Panc1 (cell line): ENCODE data around the gene B4GALT3. TPM values are rescaled to one million over a fixed set of nuclear protein-coding genes. Genes with fewer than 3 reads are reported as not detected.

Source experiments
- ATAC-seq: fragments of 200-7000 bp; cut with Tn5 transposase; 2 replicates; pipeline ENCODE4 v1.9.1; 2020; ENCODE audit warnings: mild to moderate bottlenecking, moderate library complexity
- BruUV-seq: library from RNA; stranded (reverse); fragments of 400-500 nt; replicated peaks from 2 replicates; lab custom pipeline; 2021; lab: Mats Ljungman, UMichigan
- CTCF ChIA-PET: fragments of 300-600 bp; sonication (Branson Sonifier 250); formaldehyde crosslinking; loops from one replicate; lab custom pipeline; 2022; ENCODE audit warnings: antibody characterized with exemption; lab: Charles Lee
- POLR2A ChIA-PET: fragments of 300-600 bp; sonication (Branson Sonifier 250); formaldehyde crosslinking; loops from one replicate; lab custom pipeline; 2022; ENCODE audit warnings: antibody characterized with exemption; lab: Charles Lee
- DNase-seq: peaks from one replicate; pipeline ENCODE4 v3.0.0-alpha.2; 2010; ENCODE audit warnings: low read depth, low spot score
- H3K27ac ChIP-seq: 2 replicates; pipeline ENCODE4 v1.5.1; 2011; ENCODE audit warnings: mild to moderate bottlenecking, low read length, inconsistent platforms
- H3K27me3 ChIP-seq: fragments of 200-500 bp; sonication (Bioruptor generic); 2 replicates; pipeline ENCODE4 v1.6.0; 2014; ENCODE audit warnings: low read length, inconsistent platforms; ENCODE audit not compliant: control insufficient read depth, insufficient read depth
- H3K36me3 ChIP-seq: fragments of 200-500 bp; sonication (Bioruptor generic); 2 replicates; pipeline ENCODE4 v1.5.1; 2014; ENCODE audit warnings: inconsistent platforms, mild to moderate bottlenecking, low read length, moderate library complexity; ENCODE audit not compliant: control insufficient read depth, insufficient read depth
- H3K4me1 ChIP-seq: 2 replicates; pipeline ENCODE4 v1.5.1; 2011; ENCODE audit warnings: inconsistent platforms, mild to moderate bottlenecking, low read length, moderate library complexity; ENCODE audit not compliant: control insufficient read depth, insufficient read depth
- H3K4me3 ChIP-seq, 2 experiments: 2 replicates each; pipeline ENCODE4 v1.5.1; 2011 to 2012; ENCODE audit warnings: low read depth in 2 of 2, low read length in 2 of 2, mild to moderate bottlenecking in 2 of 2, inconsistent platforms in 1 of 2, moderate library complexity in 1 of 2
- H3K9me3 ChIP-seq: fragments of 200-500 bp; sonication (Bioruptor generic); 2 replicates; pipeline ENCODE4 v1.5.1; 2014; ENCODE audit warnings: low read depth, mild to moderate bottlenecking, inconsistent platforms, low read length, moderate library complexity; ENCODE audit not compliant: control insufficient read depth, insufficient read depth
- POLR2AphosphoS5 ChIP-seq: IDR thresholded peaks from 2 replicates; pipeline ENCODE4 v1.6.1; 2012; ENCODE audit warnings: mild to moderate bottlenecking, low read depth, low read length, moderate library complexity
- SIN3A ChIP-seq: IDR thresholded peaks from 2 replicates; pipeline ENCODE4 v1.6.1; 2012; ENCODE audit warnings: low read depth, mild to moderate bottlenecking, low read length, moderate library complexity, borderline replicate concordance; ENCODE audit not compliant: insufficient read depth
- TCF7L2 ChIP-seq: IDR thresholded peaks from 2 replicates; pipeline ENCODE4 v1.6.1; 2011; ENCODE audit warnings: mild to moderate bottlenecking, low read depth, low read length, inconsistent platforms
- in situ Hi-C: cut with HindIII; loops from 2 replicates; pipeline ENCODE4 v1.10.0; 2016; ENCODE audit warnings: low sequenced_read_pairs, low pct_unique_long_range_greater_than_20kb
- intact Hi-C: fragments of 100-400 bp; cut with micrococcal nuclease; formaldehyde crosslinking; loops from one replicate; pipeline ENCODE4 v1.10.0; 2022; ENCODE audit not compliant: unreplicated experiment
- total RNA-seq: library from RNA; stranded (reverse); gene quantifications from one replicate; pipeline ENCODE4 v1.2.1, GENCODE V29; 2021; ENCODE audit not compliant: unreplicated experiment
- TF ChIP-seq, protein P1 (sequence below): fragments of 450-650 bp; IDR thresholded peaks from 2 replicates; pipeline ENCODE4 v1.5.1; 2017; ENCODE audit warnings: mild to moderate bottlenecking
- TF ChIP-seq, protein P2 (sequence below), 2 experiments: IDR thresholded peaks; 2 replicates each; pipeline ENCODE4 v1.6.1; 2011 to 2012; ENCODE audit warnings: low read depth in 2 of 2, control low read depth in 1 of 2, low read length in 1 of 2, mild to moderate bottlenecking in 1 of 2, moderate library complexity in 1 of 2; ENCODE audit not compliant: insufficient read depth in 1 of 2

B4GALT3 gene
- total RNA-seq, 1 experiment from 2014 or later = 28.6 TPM

DNA sequence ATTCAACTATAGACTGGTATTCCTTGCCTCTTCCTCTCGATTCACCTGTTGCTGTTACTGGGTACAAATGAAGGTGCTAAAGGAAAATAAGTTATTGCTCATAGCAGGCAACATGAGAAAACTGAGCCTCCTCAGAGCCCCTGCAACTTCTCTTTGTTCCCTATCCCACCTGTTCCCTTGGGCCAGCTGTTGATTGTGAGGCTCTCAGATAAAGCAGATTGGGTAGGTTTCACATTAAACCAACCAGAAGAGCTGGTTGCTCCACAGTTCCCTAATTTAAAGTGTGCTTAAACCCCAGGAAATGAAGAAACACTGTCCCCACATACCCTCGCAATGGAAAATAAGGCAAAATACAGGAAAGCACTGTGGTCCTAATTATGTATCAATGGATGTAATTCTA lies 49.7 kb downstream of the B4GALT3 start:
- H3K27ac ChIP-seq = no peak overlapping the region
- H3K4me1 ChIP-seq = peaks cover 14% of the 10 kb centered on the region
- in situ Hi-C loops (no loop called here), intact Hi-C loops (no loop called here)
- no peak overlapping the region for H3K4me3 ChIP-seq
- DNase-seq (no peak), ATAC-seq (no peak)
- H3K36me3 ChIP-seq = peaks cover 19% of the 10 kb centered on the region
- ChIA-PET POLR2A (no interaction called here), CTCF (interaction anchor here (0.6 kb wide), 1 partner anchor 38 kb away, joined by 3 read pairs; the partner anchor contains the start of gene NECTIN4)
- no TSS peak for BruUV-seq
- no peaks in the 10 kb centered on the region for H3K9me3 ChIP-seq
- no peaks in the 10 kb centered on the region for H3K27me3 ChIP-seq
- no peak for TF ChIP-seq TCF7L2
- TF ChIP-seq, protein P1, sequence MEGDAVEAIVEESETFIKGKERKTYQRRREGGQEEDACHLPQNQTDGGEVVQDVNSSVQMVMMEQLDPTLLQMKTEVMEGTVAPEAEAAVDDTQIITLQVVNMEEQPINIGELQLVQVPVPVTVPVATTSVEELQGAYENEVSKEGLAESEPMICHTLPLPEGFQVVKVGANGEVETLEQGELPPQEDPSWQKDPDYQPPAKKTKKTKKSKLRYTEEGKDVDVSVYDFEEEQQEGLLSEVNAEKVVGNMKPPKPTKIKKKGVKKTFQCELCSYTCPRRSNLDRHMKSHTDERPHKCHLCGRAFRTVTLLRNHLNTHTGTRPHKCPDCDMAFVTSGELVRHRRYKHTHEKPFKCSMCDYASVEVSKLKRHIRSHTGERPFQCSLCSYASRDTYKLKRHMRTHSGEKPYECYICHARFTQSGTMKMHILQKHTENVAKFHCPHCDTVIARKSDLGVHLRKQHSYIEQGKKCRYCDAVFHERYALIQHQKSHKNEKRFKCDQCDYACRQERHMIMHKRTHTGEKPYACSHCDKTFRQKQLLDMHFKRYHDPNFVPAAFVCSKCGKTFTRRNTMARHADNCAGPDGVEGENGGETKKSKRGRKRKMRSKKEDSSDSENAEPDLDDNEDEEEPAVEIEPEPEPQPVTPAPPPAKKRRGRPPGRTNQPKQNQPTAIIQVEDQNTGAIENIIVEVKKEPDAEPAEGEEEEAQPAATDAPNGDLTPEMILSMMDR = no peak
- TF ChIP-seq, protein P2, sequence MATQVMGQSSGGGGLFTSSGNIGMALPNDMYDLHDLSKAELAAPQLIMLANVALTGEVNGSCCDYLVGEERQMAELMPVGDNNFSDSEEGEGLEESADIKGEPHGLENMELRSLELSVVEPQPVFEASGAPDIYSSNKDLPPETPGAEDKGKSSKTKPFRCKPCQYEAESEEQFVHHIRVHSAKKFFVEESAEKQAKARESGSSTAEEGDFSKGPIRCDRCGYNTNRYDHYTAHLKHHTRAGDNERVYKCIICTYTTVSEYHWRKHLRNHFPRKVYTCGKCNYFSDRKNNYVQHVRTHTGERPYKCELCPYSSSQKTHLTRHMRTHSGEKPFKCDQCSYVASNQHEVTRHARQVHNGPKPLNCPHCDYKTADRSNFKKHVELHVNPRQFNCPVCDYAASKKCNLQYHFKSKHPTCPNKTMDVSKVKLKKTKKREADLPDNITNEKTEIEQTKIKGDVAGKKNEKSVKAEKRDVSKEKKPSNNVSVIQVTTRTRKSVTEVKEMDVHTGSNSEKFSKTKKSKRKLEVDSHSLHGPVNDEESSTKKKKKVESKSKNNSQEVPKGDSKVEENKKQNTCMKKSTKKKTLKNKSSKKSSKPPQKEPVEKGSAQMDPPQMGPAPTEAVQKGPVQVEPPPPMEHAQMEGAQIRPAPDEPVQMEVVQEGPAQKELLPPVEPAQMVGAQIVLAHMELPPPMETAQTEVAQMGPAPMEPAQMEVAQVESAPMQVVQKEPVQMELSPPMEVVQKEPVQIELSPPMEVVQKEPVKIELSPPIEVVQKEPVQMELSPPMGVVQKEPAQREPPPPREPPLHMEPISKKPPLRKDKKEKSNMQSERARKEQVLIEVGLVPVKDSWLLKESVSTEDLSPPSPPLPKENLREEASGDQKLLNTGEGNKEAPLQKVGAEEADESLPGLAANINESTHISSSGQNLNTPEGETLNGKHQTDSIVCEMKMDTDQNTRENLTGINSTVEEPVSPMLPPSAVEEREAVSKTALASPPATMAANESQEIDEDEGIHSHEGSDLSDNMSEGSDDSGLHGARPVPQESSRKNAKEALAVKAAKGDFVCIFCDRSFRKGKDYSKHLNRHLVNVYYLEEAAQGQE (IDR thresholded peaks at IDR 0.05; ENCODE audit: insufficient read depth in 1 of 2, low read depth in 2 of 2, low read length in 1 of 2) = no peak
- no peak for TF ChIP-seq POLR2AphosphoS5
- no peak for TF ChIP-seq SIN3A

DNA sequence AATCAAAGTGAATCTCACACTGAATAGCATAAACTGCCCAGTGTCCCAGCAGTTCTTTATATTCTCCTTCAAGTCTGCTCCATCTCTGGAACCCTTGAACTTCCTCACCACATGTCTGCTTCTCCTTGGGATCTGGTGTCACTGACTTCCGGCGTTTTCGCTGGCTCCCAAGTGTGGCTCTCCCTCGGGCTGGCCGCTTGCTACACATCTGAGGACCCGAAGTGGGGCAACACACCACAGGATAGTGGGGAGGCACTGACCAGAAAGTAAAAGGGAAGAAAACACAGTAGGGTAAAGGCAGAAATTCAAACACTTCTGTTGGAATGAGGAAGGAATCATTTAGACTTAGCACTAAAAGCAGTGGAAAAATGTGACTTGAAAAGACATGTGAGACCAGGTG lies 54.3 kb downstream of the B4GALT3 start:
- TF ChIP-seq POLR2AphosphoS5 (no peak), SIN3A (no peak), TCF7L2 (no peak)
- TF ChIP-seq, protein P1 = no peak
- TF ChIP-seq, protein P2 (IDR thresholded peaks at IDR 0.05; ENCODE audit: insufficient read depth in 1 of 2, low read depth in 2 of 2, low read length in 1 of 2) = no peak
- POLR2A ChIA-PET = no interaction called here
- Histone ChIP-seq H3K27ac (no peak overlapping the region), H3K4me1 (peaks cover 18% of the 10 kb centered on the region), H3K4me3 (no peak overlapping the region), H3K9me3 (no peaks in the 10 kb centered on the region), H3K36me3 (peaks cover 21% of the 10 kb centered on the region), H3K27me3 (no peaks in the 10 kb centered on the region)
- BruUV-seq = no TSS peak
- ATAC-seq (no peak), DNase-seq (no peak)
- in situ Hi-C loops = no loop called here
- intact Hi-C loops = no loop called here
- CTCF ChIA-PET = no interaction called here
